ENCODE measurements around the gene HNRNPLL. TPM values are rescaled to one million over a fixed set of nuclear protein-coding genes. Genes with fewer than 3 reads are reported as not detected.

Gene HNRNPLL
- total and polyA plus RNA-seq, 4 donors: 7.7 to 18.3 (median 13.1) TPM

DNA sequence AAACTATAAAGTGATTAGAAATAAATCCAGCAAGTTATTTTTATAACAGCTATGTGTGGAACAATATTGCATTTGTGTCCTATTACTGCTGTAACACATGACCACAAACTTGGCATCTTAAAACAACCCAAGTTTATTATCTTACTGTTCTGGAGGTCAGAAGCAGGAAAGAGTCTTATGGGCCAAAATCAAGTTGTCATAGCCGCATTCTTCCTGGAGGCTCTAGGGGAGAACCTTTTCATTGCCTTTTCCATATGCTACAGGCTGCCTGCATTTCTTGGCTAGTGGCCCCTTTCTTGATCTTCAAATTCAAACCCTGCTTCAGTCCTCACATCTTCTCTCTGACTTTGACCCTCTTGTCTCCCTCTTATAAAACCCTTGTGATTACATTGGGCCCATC is 27.0 kb upstream of the HNRNPLL start:
- no peaks in the 10 kb centered on the region for H3K4me1 ChIP-seq (ENCODE audit: control insufficient read depth in 4 of 4, insufficient read depth in 4 of 4, low read length in 3 of 4)
- H3K9ac ChIP-seq (ENCODE audit: low read depth in 1 of 2, low read length in 2 of 2): no peak overlapping the region
- no peaks in the 10 kb centered on the region for H3K27me3 ChIP-seq (ENCODE audit: control insufficient read depth in 4 of 4, insufficient read depth in 4 of 4, low read length in 3 of 4)
- no peaks in the 10 kb centered on the region for H3K36me3 ChIP-seq (ENCODE audit: control insufficient read depth in 4 of 4, insufficient read depth in 3 of 4, low read depth in 1 of 4, low read length in 3 of 4)
- no peaks in the 10 kb centered on the region for H3K9me3 ChIP-seq (ENCODE audit: control insufficient read depth in 4 of 4, low read length in 3 of 4)
- 95% methylated on average over 1 of the region's 1 CpG for WGBS
- H3K27ac ChIP-seq (ENCODE audit: low read depth in 1 of 2, low read length in 2 of 2): no peak overlapping the region
- TF ChIP-seq, protein P1, sequence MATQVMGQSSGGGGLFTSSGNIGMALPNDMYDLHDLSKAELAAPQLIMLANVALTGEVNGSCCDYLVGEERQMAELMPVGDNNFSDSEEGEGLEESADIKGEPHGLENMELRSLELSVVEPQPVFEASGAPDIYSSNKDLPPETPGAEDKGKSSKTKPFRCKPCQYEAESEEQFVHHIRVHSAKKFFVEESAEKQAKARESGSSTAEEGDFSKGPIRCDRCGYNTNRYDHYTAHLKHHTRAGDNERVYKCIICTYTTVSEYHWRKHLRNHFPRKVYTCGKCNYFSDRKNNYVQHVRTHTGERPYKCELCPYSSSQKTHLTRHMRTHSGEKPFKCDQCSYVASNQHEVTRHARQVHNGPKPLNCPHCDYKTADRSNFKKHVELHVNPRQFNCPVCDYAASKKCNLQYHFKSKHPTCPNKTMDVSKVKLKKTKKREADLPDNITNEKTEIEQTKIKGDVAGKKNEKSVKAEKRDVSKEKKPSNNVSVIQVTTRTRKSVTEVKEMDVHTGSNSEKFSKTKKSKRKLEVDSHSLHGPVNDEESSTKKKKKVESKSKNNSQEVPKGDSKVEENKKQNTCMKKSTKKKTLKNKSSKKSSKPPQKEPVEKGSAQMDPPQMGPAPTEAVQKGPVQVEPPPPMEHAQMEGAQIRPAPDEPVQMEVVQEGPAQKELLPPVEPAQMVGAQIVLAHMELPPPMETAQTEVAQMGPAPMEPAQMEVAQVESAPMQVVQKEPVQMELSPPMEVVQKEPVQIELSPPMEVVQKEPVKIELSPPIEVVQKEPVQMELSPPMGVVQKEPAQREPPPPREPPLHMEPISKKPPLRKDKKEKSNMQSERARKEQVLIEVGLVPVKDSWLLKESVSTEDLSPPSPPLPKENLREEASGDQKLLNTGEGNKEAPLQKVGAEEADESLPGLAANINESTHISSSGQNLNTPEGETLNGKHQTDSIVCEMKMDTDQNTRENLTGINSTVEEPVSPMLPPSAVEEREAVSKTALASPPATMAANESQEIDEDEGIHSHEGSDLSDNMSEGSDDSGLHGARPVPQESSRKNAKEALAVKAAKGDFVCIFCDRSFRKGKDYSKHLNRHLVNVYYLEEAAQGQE (IDR thresholded peaks at IDR 0.05): no peak
- TF ChIP-seq TAF1 (conservative IDR thresholded peaks at IDR 0.05): no peak
- TF ChIP-seq EGR1 (IDR thresholded peaks at IDR 0.05; ENCODE audit: low read depth in 2 of 2): no peak
- TF ChIP-seq NR2F2 (IDR thresholded peaks at IDR 0.05): no peak
- no peak for TF ChIP-seq RAD21 (IDR thresholded peaks at IDR 0.05)
- no peak for TF ChIP-seq ATF3 (IDR thresholded peaks at IDR 0.05)
- no peak for TF ChIP-seq MAX (IDR thresholded peaks at IDR 0.05)
- no peak for TF ChIP-seq HNF4G (IDR thresholded peaks at IDR 0.05)
- no peak for TF ChIP-seq RXRA (IDR thresholded peaks at IDR 0.05)
- no peak for TF ChIP-seq FOXA2 (IDR thresholded peaks at IDR 0.05)
- no peak for TF ChIP-seq HNF4A (conservative IDR thresholded peaks at IDR 0.05)
- no peak for TF ChIP-seq GABPA (IDR thresholded peaks at IDR 0.05 in 1 of 2, conservative IDR thresholded peaks at IDR 0.05 in 1 of 2)
- TF ChIP-seq SP1 (IDR thresholded peaks at IDR 0.05): no peak
- no peak for TF ChIP-seq ZBTB33 (IDR thresholded peaks at IDR 0.05)
- TF ChIP-seq FOXA1 (IDR thresholded peaks at IDR 0.05): no peak
- no peak for TF ChIP-seq CTCF (IDR thresholded peaks at IDR 0.05; ENCODE audit: low read depth, low read length, missing input control)
- TF ChIP-seq JUND (IDR thresholded peaks at IDR 0.05): no peak
- no peak for TF ChIP-seq YY1 (IDR thresholded peaks at IDR 0.05)
- no peak overlapping the region for H3K4me3 ChIP-seq (ENCODE audit: low read depth in 1 of 3, low read length in 3 of 3)
- no peak for DNase-seq (ENCODE audit: low spot score)

Data from liver (tissue), 9 donors.